Lower leg skin (tissue), 3 donors: Measurements from ENCODE around the gene NUP214.

ENCODE experiments used
- POLR2A ChIP-seq, 2 donors: fragments of 450-650 bp; IDR thresholded peaks; one replicate each; pipeline ENCODE4 v1.6.1; 2016 to 2017; ENCODE audit warnings: antibody characterized with exemption in 2 of 2, mild to moderate bottlenecking in 1 of 2, moderate library complexity in 1 of 2
- TF ChIP-seq, protein P1 (sequence below), 3 donors: fragments of 450-650 bp; IDR thresholded peaks; one replicate each; pipeline ENCODE4 v1.5.1; 2016; ENCODE audit warnings: antibody characterized with exemption in 3 of 3, mild to moderate bottlenecking in 3 of 3, moderate library complexity in 2 of 3

- TF ChIP-seq, protein P1, sequence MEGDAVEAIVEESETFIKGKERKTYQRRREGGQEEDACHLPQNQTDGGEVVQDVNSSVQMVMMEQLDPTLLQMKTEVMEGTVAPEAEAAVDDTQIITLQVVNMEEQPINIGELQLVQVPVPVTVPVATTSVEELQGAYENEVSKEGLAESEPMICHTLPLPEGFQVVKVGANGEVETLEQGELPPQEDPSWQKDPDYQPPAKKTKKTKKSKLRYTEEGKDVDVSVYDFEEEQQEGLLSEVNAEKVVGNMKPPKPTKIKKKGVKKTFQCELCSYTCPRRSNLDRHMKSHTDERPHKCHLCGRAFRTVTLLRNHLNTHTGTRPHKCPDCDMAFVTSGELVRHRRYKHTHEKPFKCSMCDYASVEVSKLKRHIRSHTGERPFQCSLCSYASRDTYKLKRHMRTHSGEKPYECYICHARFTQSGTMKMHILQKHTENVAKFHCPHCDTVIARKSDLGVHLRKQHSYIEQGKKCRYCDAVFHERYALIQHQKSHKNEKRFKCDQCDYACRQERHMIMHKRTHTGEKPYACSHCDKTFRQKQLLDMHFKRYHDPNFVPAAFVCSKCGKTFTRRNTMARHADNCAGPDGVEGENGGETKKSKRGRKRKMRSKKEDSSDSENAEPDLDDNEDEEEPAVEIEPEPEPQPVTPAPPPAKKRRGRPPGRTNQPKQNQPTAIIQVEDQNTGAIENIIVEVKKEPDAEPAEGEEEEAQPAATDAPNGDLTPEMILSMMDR (IDR thresholded peaks at IDR 0.05), result no peak
- TF ChIP-seq POLR2A (IDR thresholded peaks at IDR 0.05), result no peak
These were observed 72.8 kb downstream of the NUP214 start for GRCh38 chr9:131198041-131198715.
